Lower leg skin (tissue), 3 donors: ENCODE measurements around the gene STARD13.

Experiments used
- CTCF ChIP-seq, 3 donors: fragments of 450-650 bp; IDR thresholded peaks; one replicate each; pipeline ENCODE4 v1.5.1; 2016; ENCODE audit warnings: antibody characterized with exemption in 3 of 3, mild to moderate bottlenecking in 3 of 3, moderate library complexity in 2 of 3
- POLR2A ChIP-seq, 2 donors: fragments of 450-650 bp; IDR thresholded peaks; one replicate each; pipeline ENCODE4 v1.6.1; 2016 to 2017; ENCODE audit warnings: antibody characterized with exemption in 2 of 2, mild to moderate bottlenecking in 1 of 2, moderate library complexity in 1 of 2

GRCh38 chr13:33310245-33311038 is 24.9 kb upstream of the STARD13 start:
- no peak for TF ChIP-seq CTCF (IDR thresholded peaks at IDR 0.05)
- TF ChIP-seq POLR2A (IDR thresholded peaks at IDR 0.05): no peak
